ENCODE results near the gene ABLIM2. TPM values are rescaled to one million over a fixed set of nuclear protein-coding genes. Genes with fewer than 3 reads are reported as not detected.
A peak's percentile ranks its signal among the peaks of the same experiment; 100 is the strongest.

ABLIM2 gene
- total and polyA plus RNA-seq, 4 donors = 12.2 to 60.4 (median 43.1) TPM

DNA sequence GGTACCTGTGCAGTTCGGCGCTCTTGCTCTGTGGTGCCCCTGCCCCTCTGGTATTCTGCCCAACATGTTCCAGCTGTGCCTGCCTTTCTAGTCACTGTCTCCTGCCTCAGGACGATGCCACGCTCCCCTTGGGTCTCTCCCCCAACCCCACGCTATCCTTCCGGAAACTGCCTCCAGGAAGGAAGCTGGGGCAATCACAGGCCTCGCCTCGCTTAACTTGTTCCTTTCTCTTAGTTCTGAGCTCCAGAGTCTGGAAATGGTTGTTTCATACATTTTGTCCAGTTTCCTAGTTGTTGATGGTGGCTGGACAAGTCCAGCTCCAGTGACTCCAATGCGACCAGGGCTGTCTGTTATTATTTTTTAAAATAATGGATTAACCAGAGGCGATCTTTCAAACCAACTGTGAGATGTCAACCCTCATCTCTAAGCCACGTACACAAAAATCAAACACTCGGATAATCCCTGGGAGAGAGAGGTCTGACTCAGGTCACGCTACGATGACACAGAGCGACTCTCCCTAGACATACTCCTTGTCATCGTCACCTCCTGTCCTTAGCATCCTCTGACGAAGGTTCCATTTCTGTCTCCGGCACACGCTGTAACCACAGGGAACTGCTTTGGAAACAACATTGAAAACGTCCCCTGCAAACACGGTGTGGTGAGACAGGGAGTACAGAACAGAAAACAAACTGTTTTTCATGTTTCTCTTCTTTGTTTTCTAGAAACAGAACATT, 62.5 kb downstream of the ABLIM2 start:
- no peak overlapping the region for H3K27ac ChIP-seq (ENCODE audit: low read depth, low read length)
- no peaks in the 10 kb centered on the region for H3K27me3 ChIP-seq (ENCODE audit: control insufficient read depth, insufficient read depth, low read length)
- H3K9me3 ChIP-seq (ENCODE audit: control insufficient read depth, insufficient read depth, low read length) = peaks cover 10% of the 10 kb centered on the region
- DNase-seq (ENCODE audit: low read depth in 4 of 6, low spot score in 6 of 6) = no peak
- 90% methylated on average over 13 of the region's 21 CpGs for WGBS (ENCODE audit: insufficient coverage)
- peaks cover 2% of the 10 kb centered on the region for H3K4me1 ChIP-seq (ENCODE audit: control insufficient read depth, insufficient read depth, low read length)
- peaks cover 27% of the 10 kb centered on the region for H3K36me3 ChIP-seq (ENCODE audit: control insufficient read depth, insufficient read depth, low read length)
- H3K4me3 ChIP-seq (ENCODE audit: low read depth, low read length) = no peak overlapping the region

DNA sequence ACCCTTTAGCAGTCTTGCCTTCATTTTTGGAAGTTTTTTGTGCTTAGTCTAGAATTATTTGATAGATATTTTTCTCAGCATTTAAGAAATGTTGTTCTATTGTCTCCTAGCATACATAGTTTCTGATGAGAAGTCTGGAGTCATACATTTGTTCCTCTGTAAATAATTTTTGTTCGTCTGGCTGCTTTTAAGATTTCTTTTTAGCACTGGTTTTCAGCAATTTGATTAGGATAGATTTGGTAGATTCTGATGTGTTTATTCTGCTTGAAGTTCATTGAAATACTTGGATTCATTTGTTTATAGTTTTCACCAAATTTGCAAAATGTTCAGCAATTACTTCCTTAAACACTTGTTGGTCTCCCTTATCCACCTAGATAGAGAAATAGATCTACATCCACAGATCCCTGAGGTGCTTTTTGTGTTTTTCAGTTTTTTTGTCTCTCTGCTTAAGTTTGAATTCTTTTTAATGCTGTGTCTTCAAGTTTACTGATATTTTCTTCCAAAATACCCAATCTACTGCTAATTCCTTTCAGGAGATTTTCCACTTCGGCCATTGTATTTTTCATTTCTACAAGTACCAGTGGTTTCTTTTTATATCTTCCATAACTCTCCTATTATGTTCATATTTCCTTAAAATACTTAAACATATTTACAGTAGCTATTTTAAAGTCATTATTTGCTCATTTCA, 64.9 kb downstream of the ABLIM2 start:
- Histone ChIP-seq H3K27me3 (ENCODE audit: control insufficient read depth, insufficient read depth, low read length) (no peaks in the 10 kb centered on the region), H3K27ac (ENCODE audit: low read depth, low read length) (no peak overlapping the region), H3K36me3 (ENCODE audit: control insufficient read depth, insufficient read depth, low read length) (peaks cover 31% of the 10 kb centered on the region), H3K9me3 (ENCODE audit: control insufficient read depth, insufficient read depth, low read length) (peaks cover 10% of the 10 kb centered on the region), H3K4me3 (ENCODE audit: low read depth, low read length) (no peak overlapping the region), H3K4me1 (ENCODE audit: control insufficient read depth, insufficient read depth, low read length) (no peaks in the 10 kb centered on the region)
- no peak for DNase-seq (ENCODE audit: low read depth in 4 of 6, low spot score in 6 of 6)
- 100% methylated on average over 1 of the region's 2 CpGs for WGBS (ENCODE audit: insufficient coverage)

DNA sequence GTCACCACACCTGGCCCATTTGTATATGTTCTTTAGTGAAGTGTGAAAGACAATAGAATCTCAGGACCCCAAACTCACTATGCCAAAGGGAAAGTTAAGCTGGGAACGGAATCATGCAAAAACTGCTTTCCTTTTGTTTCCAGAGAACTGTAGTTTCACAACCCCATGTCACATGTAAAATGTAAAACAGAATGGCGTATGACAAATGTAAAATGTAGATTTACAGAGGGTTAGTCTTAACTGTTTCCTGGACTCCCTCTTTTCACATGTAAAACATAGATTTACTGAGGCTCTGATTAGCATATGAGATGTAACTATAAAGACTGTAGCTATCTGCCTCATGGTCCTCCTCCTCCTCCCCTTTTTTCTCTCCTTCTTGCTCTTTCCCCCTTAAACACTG, 66.3 kb downstream of the ABLIM2 start:
- no peak overlapping the region for H3K27ac ChIP-seq (ENCODE audit: low read depth, low read length)
- no peaks in the 10 kb centered on the region for H3K4me1 ChIP-seq (ENCODE audit: control insufficient read depth, insufficient read depth, low read length)
- WGBS (ENCODE audit: insufficient coverage) = no CpG with 5 or more reads among the region's 2 CpGs
- H3K36me3 ChIP-seq (ENCODE audit: control insufficient read depth, insufficient read depth, low read length) = peaks cover 31% of the 10 kb centered on the region
- H3K9me3 ChIP-seq (ENCODE audit: control insufficient read depth, insufficient read depth, low read length) = peaks cover 10% of the 10 kb centered on the region
- no peaks in the 10 kb centered on the region for H3K27me3 ChIP-seq (ENCODE audit: control insufficient read depth, insufficient read depth, low read length)
- no peak overlapping the region for H3K4me3 ChIP-seq (ENCODE audit: low read depth, low read length)
- no peak for DNase-seq (ENCODE audit: low read depth in 4 of 6, low spot score in 6 of 6)

DNA sequence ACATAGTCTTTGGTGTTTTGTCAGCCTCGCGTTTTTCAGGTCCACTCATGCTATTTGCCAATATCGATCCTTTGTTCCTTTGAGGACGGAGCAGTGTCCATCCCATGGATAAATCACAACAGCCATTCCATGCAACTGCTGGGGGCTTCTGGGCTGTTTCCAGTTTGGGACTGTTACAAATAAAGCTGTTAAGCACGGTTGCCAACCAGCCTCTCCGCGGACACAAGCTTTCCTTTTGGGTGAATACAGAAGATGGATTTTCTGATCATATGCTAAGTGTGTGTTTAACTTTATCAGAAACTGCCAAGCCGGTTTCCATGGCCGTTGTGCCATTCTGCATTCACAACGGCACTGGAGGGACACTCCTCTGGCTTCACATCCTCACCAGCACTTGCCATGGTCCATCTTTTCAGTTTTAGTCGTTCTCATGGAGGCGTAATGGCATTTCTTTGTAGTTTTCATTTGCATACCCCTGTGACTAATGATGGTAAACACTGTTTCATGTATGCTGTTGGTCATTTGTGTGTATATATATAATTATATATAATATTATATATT, 67.8 kb downstream of the ABLIM2 start:
- 52% methylated on average over 6 of the region's 12 CpGs for WGBS (ENCODE audit: insufficient coverage)
- Histone ChIP-seq H3K4me3 (ENCODE audit: low read depth, low read length) (no peak overlapping the region), H3K9me3 (ENCODE audit: control insufficient read depth, insufficient read depth, low read length) (peaks cover 10% of the 10 kb centered on the region), H3K27me3 (ENCODE audit: control insufficient read depth, insufficient read depth, low read length) (no peaks in the 10 kb centered on the region), H3K36me3 (ENCODE audit: control insufficient read depth, insufficient read depth, low read length) (peaks cover 26% of the 10 kb centered on the region), H3K27ac (ENCODE audit: low read depth, low read length) (no peak overlapping the region), H3K4me1 (ENCODE audit: control insufficient read depth, insufficient read depth, low read length) (no peaks in the 10 kb centered on the region)
- DNase-seq (ENCODE audit: low read depth in 4 of 6, low spot score in 6 of 6) = peak in 1 of 6 donors; percentile 15

DNA sequence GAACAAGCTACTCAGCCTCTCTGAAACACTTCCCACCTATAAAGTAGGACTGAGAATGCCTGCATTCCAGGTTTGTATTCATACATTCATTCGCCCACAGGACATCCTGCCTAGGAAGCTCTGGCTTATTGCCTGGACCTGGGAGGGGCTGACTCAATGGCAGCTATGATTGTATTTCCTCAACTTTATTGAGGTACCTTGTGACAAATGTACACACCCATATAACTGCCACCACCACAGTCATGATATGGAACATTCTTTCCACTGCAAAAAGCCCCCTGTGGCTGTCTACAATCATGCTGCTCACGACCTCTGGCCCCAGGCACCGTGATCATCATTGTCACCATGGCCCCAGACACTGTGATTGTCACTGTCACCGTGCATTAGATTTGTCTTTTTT, 68.3 kb downstream of the ABLIM2 start:
- H3K4me3 ChIP-seq (ENCODE audit: low read depth, low read length) = no peak overlapping the region
- no peak overlapping the region for H3K27ac ChIP-seq (ENCODE audit: low read depth, low read length)
- peaks cover 10% of the 10 kb centered on the region for H3K9me3 ChIP-seq (ENCODE audit: control insufficient read depth, insufficient read depth, low read length)
- no peak for DNase-seq (ENCODE audit: low read depth in 4 of 6, low spot score in 6 of 6)
- 41% methylated on average over 3 of the region's 4 CpGs for WGBS (ENCODE audit: insufficient coverage)
- no peaks in the 10 kb centered on the region for H3K4me1 ChIP-seq (ENCODE audit: control insufficient read depth, insufficient read depth, low read length)
- H3K27me3 ChIP-seq (ENCODE audit: control insufficient read depth, insufficient read depth, low read length) = no peaks in the 10 kb centered on the region
- H3K36me3 ChIP-seq (ENCODE audit: control insufficient read depth, insufficient read depth, low read length) = peaks cover 26% of the 10 kb centered on the region

DNA sequence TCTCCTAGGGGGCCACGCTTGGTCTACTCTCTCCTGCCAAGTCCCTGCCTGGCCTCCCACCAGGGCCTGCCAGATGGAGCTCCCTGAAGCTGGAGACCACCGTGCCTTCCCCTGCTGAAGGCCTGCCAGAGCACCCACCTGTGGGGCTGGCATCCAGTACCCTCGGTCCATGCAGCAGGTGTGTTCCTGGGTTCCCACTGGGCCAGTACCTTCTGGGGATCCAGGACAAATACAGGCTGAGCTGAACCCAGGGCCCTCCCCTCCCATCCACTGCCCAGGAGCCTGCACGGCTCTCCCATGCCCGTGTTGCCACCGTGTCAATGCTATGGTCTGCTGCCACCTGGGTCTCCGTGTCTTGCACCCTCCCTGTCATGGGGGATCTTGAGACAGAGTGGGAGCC, 68.8 kb downstream of the ABLIM2 start:
- H3K4me1 ChIP-seq (ENCODE audit: control insufficient read depth, insufficient read depth, low read length) = no peaks in the 10 kb centered on the region
- H3K27me3 ChIP-seq (ENCODE audit: control insufficient read depth, insufficient read depth, low read length) = no peaks in the 10 kb centered on the region
- no peak overlapping the region for H3K27ac ChIP-seq (ENCODE audit: low read depth, low read length)
- no peak for DNase-seq (ENCODE audit: low read depth in 4 of 6, low spot score in 6 of 6)
- WGBS (ENCODE audit: insufficient coverage) = 82% methylated on average over 7 of the region's 7 CpGs
- H3K36me3 ChIP-seq (ENCODE audit: control insufficient read depth, insufficient read depth, low read length) = peaks cover 30% of the 10 kb centered on the region
- no peak overlapping the region for H3K4me3 ChIP-seq (ENCODE audit: low read depth, low read length)
- peaks cover 10% of the 10 kb centered on the region for H3K9me3 ChIP-seq (ENCODE audit: control insufficient read depth, insufficient read depth, low read length)

DNA sequence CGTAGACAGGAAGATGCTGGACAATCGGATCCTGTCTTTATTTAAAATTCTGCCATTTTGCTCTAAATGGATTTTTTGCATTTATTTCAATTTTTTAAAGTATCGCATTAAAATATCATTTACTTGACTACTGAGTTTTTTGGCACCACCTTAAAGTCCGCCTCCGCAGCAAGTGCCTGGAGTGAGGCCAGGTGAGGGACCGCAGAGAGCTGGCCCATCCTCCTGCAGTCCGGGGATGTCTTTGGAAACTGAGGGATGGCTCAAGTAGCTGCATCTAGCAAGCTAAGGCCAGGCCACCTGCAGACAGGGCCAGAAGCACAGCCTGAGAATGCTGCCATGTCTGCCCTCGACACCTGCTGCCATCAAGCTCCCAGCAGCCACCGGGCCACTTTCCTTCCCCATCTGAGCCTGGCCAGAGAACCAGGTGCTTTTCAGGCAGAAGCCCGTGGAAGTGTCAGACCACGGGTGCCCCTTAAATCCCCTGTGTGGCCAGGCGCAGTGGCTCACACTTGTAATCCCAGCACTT, 69.6 kb downstream of the ABLIM2 start:
- no peaks in the 10 kb centered on the region for H3K4me1 ChIP-seq (ENCODE audit: control insufficient read depth, insufficient read depth, low read length)
- H3K27ac ChIP-seq (ENCODE audit: low read depth, low read length) = no peak overlapping the region
- DNase-seq (ENCODE audit: low read depth in 4 of 6, low spot score in 6 of 6) = no peak
- H3K27me3 ChIP-seq (ENCODE audit: control insufficient read depth, insufficient read depth, low read length) = no peaks in the 10 kb centered on the region
- peaks cover 37% of the 10 kb centered on the region for H3K36me3 ChIP-seq (ENCODE audit: control insufficient read depth, insufficient read depth, low read length)
- no peak overlapping the region for H3K4me3 ChIP-seq (ENCODE audit: low read depth, low read length)
- peaks cover 7% of the 10 kb centered on the region for H3K9me3 ChIP-seq (ENCODE audit: control insufficient read depth, insufficient read depth, low read length)
- WGBS (ENCODE audit: insufficient coverage) = 76% methylated on average over 9 of the region's 12 CpGs

DNA sequence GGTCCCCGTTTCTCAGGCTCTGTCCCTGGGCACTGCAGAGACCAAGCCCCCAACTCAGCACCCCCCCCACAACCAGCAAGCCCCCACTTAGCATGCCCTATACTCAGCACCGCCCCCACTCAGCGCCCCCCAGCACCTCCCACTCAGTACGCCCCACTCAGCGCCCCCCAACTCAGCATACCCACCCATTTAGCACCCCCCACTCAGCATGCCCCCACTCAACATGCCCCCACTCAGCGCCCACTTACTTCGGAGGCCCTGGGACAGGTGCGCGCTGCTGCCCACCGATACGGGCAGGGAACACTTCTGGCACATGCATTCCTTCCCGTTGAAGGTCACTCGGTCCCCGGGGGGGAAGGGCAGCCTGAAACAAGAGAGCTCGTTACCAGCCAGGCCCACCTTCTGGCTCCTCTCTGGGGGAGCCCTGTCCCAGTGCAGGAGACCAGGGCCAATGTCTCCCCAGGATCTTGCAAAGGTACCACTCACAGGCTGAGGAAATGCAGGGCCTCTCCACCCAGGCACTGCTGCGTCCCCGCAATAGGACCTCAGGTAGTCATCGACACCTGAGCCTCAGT, 70.6 kb downstream of the ABLIM2 start:
- Histone ChIP-seq H3K4me1 (ENCODE audit: control insufficient read depth, insufficient read depth, low read length) (peaks cover 9% of the 10 kb centered on the region), H3K27ac (ENCODE audit: low read depth, low read length) (no peak overlapping the region), H3K36me3 (ENCODE audit: control insufficient read depth, insufficient read depth, low read length) (peaks cover 43% of the 10 kb centered on the region), H3K4me3 (ENCODE audit: low read depth, low read length) (no peak overlapping the region), H3K27me3 (ENCODE audit: control insufficient read depth, insufficient read depth, low read length) (no peaks in the 10 kb centered on the region), H3K9me3 (ENCODE audit: control insufficient read depth, insufficient read depth, low read length) (no peaks in the 10 kb centered on the region)
- WGBS (ENCODE audit: insufficient coverage) = 82% methylated on average over 13 of the region's 18 CpGs
- DNase-seq (ENCODE audit: low read depth in 4 of 6, low spot score in 6 of 6) = no peak

DNA sequence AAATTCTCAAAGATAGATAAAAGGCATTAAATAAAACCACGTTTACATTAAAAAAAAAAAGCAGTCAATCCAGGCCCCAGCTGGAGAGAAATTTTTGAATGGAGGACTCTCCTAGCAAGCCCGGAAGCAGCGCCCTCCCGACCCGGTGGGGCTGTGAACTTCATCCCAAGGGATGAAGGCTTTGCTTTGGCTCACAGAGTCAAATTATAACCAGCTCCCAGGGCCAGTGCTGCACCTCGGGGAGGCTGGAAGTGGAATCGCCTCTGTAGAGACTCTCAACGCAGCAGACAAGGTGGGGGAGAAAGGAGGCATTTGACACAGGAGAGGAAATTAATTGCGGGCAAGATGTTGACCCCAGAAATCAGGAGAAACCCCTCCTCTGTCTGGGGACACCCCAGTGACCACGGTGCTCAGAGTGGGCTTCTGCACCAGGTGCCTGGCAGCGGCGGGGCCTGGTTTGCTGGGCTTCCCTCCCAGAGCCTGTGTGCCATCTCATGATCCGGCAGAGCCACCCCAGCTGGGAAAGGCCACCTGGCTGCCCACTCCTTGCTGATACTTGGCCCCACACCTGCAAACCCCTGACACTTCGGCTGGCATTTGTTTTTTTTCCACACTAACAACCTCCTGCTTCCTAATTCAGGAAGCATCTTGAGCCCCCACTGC, 71.7 kb downstream of the ABLIM2 start:
- Histone ChIP-seq H3K4me3 (ENCODE audit: low read depth, low read length) (no peak overlapping the region), H3K27me3 (ENCODE audit: control insufficient read depth, insufficient read depth, low read length) (no peaks in the 10 kb centered on the region), H3K4me1 (ENCODE audit: control insufficient read depth, insufficient read depth, low read length) (peaks cover 20% of the 10 kb centered on the region), H3K9me3 (ENCODE audit: control insufficient read depth, insufficient read depth, low read length) (no peaks in the 10 kb centered on the region), H3K27ac (ENCODE audit: low read depth, low read length) (no peak overlapping the region), H3K36me3 (ENCODE audit: control insufficient read depth, insufficient read depth, low read length) (peaks cover 44% of the 10 kb centered on the region)
- no peak for DNase-seq (ENCODE audit: low read depth in 4 of 6, low spot score in 6 of 6)
- WGBS (ENCODE audit: insufficient coverage) = 71% methylated on average over 12 of the region's 14 CpGs

Data from spinal cord (tissue), 10 donors.